ENCODE measurements around the gene DNAH17.

DNA sequence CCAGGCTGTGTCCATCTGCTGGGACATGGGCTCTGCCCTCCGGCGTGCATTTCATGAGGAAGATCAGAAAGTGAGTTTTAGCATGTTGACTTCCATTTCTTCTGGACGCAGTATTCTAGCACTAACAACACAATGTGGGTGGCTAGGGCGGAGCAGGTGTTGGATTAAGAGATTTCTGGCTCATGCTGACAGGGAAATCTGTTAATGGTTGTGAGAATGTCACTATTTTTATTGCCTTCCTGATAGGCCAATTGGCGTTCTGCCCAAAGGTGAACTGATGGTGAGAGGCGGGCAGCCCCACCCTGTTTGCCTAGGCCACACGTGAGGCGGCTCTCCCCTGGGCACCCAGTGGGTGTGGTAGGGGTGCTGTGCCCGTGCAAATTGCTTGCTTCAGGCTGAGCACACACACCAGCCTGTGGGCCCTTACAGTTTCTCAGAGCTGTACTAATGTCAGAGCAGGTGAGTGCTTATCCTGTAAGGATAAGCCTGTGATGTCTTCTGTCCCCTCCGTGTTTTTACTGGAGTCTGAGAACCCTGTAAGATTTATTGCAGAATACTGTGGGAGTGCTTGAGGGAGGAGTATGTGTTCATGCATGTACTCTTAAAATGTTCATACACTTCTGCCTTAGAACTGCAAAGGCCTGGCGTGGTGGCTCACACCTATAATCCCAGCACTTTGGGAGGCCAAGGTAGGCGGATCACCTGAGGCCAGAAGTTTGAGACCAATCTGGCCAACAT, 167.8 kb downstream of the DNAH17 start:
- no peak for TF ChIP-seq POLR2AphosphoS5 (IDR thresholded peaks at IDR 0.05; ENCODE audit: low read depth, low read length)
- no peak for TF ChIP-seq POLR2A (IDR thresholded peaks at IDR 0.05; ENCODE audit: low read depth, low read length)

Measured in GM12892 (cell line).